HG02642 (cell line): ENCODE results near the gene THBS3.
"Not testable (repeated sequence)": the region's sequence is repeated elsewhere in the genome, so short reads cannot be mapped to it uniquely, and the experiment has no call there.

ENCODE experiments used
- ATAC-seq: cut with Tn5 transposase; IDR thresholded peaks from one replicate; pipeline ENCODE4 v1.9.1; 2021; ENCODE audit warnings: mild to moderate bottlenecking; ENCODE audit not compliant: unreplicated experiment, poor library complexity

THBS3 gene

DNA sequence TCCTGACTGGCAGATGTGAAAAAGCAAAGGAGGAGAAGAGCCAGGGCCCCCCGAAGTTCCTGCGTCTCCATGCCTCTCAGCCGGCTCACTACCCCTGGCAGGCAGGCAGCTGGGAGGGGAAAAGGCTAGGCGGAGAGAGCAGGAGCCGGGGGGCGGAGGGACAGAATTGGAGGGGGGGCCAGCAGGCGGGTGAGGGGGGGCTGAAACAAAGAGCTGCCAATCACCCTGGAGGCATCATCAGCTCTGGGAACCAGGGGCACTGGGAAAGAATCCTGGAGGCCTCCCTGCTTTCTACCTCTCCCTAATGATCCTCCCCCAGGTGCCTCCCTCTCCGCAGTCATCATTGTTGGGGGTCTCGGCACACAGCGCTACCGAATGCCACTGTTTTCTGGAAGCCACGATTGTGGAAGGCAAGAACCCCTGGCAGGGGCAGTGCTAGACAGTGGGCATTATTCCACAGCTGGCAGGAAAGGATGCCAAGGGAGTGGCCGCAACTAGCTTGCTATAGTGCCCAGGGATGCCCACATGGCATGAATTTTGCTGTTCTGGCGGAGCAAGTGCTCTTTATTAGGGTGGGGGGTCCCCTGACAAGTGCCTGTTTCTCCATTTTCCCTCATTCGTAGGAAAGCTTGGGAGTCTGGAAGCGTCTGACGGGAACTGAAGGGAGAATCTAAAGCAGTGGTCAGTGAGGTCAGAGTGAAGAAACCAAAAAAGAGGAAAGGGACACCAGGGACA, at the start of gene THBS3:
THBS3 (minus strand) TSS at position 92 of the 735 bp plus-strand sequence; CDS start at position 71, 21 bp downstream.
- no peak for ATAC-seq

DNA sequence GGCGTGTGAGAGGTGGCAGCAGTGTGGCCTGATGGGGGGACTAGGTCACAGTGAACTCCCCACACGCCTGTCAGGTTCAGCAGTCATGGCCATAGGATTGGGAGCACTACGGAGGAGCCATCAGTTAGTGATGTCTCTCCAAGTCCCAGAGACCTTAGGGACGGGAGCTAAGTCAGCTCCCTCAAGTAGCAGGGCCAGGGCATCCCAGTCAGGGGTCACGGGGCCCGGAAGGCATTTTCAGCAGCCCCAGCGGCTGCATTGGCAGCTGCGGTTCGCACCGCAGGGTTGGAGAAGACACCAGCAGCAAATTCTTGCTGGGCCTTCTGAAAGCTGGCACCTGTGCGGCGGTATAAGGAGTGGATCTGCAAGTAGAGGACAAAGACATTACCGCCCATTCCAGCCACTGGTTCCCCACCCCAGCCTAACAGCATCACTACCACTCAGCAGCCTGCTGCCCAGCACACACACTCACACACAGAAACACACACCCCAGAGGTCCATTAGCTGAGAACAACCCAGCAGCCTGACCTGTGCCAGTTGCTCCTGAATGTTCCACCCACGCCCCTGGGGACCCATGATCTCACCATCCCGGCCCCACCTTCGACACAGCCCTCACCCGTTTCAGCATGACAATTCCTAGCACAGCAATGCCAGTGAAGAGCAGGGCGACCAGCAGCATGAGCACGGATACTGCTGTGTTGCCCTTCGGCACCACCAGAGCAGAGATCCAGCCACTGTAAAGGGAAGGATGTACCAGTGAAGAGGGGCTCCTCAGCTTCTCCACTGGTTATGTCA, 48.6 kb upstream of the THBS3 start:
- ATAC-seq, result no peak

DNA sequence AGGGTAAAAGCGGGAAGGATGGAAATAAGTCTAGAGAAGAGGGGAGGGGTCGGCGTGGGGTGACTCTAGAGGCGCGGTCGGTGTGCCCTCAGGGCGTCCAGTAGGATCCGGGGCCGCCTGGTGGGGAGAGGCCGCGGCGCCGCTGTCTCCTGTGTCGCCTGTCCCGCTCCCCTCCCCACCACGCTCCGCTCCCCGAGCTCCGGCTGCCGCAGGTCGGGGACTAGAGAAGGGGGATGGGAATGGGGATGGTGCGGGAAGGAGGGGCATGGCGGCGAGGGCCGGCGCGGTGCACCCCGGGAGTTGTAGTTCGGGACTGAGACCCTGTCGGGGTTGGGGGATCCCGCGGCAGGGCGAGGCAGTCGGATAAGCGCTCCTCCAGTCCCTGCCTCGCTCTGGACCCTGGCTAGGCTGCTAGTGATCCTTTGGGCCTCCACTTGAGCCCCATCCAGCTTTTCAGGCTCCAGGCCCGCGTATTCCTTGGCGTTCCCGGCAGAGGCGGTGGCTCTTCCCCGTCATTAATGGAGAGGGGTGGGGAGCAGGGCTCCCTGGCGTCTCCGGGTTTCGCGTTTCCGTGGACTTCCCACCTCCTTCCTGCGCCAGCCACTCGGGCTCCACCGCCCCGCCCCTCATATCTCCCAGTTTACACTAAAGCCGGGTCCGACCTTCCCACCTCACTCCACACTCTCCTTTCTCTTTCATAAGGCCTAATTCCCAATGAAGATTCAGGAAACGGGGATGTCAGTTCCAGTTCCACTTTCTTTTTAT, 47.7 kb upstream of the THBS3 start, which contains the start of gene ENTREP3:
ENTREP3 (minus strand) TSS at position 241 of the 765 bp plus-strand sequence. CDS start 606 bp downstream, outside the sequence.
- peak; percentile 57 for ATAC-seq

DNA sequence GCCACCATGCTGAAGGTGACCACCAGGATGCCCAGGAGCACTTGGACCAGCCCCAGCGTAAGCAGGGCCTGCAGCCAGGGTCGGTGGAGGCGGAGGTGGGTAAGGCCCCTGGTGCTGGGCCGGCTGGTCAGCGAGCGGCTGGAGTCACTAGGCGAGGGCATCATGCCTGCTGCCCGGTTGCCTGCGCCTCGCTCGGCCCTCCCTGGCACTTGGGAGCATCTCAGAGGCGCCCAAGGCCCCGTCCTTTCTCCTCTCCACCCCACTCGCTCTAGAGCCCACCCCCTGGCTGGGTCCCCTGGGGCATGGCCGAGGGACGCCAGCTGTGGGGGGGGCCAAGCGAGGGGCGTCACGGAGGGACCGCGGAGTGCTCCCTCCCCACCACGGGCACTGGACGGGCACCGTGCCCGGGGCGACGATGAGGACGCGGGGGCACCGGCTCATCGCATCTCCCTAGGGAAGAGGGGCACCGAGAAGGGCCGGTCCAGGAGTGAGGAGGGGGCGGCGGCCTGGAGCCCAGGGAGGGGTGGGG, 47.1 kb upstream of the THBS3 start:
- ATAC-seq, result no peak

- no peak for ATAC-seq
Observed at GRCh38 chr1:155254228-155254713, 46.6 kb upstream of the THBS3 start.

DNA sequence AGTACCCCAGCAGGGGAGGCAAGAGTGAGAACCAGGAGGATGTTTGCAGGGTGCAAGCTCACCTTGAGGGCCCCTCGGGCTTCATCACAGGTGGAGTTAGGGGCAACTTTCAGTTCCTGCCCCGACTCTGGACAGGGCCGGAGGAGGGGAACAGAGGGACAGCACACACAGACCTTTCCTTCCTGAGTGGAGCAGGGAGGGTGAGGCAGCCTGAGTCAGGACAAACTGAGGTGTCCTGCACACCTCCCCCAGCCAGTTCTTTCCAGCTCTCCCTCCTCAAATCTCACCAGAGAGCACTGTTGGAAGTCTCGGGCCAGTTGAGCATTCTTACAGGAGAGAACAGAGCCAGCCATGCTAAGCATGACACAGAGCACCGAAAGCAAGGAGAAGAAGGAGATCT, 46.1 kb upstream of the THBS3 start:
- ATAC-seq, result no peak

DNA sequence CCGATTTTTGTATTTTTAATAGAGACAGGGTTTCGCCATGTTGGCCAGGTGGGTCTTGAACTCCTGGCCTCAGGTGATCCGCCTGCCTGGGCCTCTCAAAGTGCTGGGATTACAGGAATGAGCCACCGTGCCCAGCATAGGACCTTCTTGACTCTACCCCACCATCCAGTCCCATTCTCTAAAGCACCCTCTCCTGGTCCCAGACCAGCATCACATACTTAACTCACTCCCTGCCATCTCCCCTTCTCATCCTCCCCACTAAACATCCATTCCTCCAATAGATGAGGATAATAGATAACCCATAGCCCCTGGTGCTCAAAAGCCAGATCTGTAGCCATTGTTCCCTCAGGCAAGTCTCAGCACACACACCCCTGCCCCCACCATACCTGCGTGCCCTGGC, 45.5 kb upstream of the THBS3 start:
- ATAC-seq, result no peak

DNA sequence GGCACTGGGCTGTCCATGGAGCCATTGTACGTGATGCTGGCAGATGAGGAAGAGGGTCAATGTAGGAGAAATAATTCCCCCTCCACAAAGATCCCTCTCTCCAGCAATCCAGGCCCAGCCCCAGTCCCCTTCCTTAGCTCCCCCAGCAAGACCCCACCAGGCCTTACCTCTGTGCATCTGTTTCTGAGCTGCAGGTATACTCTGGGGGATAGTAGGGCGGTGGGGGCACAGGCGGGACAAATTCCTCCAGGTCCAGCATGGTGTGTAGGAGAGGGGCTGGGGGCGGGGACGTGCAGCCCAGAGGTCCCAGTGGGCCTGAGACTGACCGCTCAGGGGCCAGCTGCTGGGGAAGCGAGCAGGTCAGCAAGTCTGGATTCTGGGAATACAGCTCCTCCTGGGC, 43.9 kb upstream of the THBS3 start:
- no peak for ATAC-seq

DNA sequence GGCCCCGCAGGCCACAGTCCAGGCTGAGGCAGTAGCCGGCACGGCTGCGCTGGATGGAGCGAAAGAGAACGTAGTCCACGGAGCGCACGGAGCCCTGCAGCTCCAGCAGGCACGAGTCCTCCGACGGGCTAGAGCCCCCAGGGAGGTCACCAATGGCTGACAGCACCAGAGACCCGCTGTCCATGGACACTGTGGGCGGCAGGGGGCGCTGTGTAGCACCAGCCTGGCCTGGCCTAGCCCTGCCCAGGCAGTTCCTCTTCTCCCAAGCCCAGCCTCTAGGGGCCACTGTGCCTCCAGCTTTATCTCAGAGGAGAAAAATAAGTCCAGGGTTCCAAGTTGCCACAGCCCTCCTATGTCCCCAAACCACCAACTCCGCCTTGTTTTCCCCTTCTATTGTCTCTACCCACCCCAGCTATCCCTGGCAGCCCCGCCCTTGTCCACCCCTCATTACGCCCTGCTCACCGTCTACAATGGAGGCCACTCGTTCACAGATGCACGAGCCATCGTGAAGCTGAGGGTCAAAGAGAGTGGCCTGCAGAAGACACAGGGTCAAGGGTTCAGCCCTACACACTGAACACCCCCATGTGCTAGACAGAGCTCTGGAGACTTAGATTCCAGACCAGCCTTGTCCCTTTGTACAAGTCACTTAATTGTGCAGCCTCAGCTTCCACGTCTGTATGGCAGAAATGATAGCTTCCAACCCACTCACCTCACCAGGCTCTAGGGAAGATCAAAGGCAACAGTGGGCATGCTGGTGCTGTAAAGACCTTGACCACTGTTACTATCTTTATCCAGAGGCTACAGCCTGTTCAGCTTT, 43.1 kb upstream of the THBS3 start:
- peak; percentile 86 for ATAC-seq

DNA sequence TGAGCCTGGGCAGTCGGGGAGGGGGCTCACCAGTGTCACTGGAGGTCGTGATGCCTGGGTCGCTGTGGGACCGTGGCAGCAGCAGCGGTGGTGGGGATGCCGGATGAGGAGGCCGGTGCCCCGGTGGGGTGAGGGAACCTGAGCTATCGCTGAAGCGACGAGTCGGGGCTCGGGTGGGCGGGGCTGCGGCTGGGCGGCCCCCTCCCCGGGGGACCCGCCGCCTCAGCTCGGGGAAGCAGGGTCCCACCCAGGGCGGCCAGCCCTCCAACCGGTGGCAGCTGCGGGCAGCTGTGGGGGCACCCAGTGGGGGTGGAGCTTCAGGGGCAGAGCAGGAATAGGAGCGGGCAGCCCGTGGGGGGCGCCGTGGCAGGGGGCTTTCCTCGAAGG, 42.5 kb upstream of the THBS3 start:
- ATAC-seq, result peak; percentile 19

DNA sequence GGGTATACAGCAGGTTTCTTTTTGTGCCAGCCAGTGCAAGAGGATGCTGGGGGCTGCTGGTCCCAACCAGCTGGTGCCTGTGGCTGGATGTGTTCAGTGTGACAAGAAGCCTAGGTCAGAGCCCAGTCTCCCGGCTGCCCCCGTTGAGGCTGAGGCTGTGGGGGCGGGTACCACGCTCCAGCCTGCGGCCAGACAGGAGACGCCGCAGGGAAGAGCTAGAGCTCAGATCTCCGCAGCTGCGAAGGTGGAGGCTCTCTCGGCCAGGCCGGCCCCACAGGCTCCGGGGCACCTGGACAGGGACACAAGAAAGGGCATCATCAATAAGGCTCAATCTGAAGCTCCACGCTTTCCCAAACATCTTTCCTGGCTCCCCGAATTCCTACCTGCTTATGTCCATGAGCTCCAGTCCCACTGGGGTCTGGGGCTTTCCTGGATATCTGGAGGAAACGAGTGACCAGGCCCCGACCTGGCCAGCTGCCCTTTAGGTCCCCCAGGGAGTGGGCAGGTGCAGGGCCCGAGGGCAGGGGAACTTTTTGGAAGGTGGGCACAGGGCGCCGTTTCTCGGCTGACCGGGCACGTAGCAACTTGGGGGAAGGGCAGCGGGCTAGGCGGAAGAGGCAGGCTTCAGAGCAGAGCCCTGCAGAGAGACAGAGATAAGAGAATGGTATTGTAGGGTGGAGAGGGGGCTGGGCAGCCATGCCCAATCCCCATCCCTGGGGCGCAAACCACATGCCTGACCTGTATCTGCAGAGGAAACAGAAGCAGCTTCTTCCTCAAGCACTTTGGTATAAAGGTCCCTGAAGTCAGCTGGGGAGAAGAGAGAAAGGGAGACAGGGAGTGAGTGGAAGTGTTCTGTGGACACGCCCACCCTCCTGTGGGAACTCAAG, 40.2 kb upstream of the THBS3 start:
- no peak for ATAC-seq

- not testable (repeated sequence) for ATAC-seq
Observed at GRCh38 chr1:155246796-155247195, 39.1 kb upstream of the THBS3 start.

DNA sequence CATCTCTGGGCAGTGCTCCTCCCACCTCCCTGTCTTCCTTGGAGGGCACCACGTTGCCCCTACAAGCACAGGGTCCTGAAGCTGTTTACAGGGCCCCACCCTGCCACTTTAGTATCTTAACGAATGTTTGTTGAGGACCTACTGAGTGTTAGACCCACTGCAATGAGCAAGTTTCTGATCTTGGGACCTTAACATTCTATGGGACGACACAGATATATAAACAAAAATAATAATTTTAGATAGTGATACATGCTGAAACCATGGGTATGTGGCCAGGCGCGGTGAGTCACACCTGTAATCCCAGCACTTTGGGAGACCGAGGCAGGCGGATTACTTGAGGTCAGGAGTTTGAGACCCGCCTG, 37.4 kb upstream of the THBS3 start:
- ATAC-seq, result no peak

GRCh38 chr1:155244368-155245162, 36.9 kb upstream of the THBS3 start:
- ATAC-seq, result peak; percentile 88

GRCh38 chr1:155242805-155243358, 35.2 kb upstream of the THBS3 start:
- ATAC-seq, result no peak

DNA sequence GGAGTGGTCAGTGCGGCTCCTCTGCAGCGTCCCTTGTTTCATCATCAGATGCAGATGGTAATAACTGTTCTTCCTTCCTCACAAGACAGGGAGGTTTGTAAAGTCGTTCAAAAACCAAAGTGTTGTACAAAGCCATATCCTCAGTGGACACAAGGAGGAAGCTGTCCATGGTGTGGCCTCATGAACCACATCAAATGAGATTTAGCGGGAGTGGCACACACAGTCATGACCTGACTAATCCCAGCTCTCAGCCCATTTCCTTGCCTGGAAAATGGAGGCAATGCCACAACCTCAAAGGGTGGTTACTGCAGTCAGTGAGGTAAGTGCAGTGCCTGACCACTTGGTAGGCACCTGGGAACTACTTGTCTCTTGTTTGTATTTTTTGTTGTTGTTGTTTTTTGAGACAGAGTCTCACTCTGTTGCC, 34.2 kb upstream of the THBS3 start:
- no peak for ATAC-seq

- ATAC-seq, result peak; percentile 25
Observed at GRCh38 chr1:155241069-155241679, 33.5 kb upstream of the THBS3 start.
